ENCODE data around the gene TRAF1.
"Not testable (repeated sequence)": the region's sequence is repeated elsewhere in the genome, so short reads cannot be mapped to it uniquely, and the experiment has no call there.

Gene TRAF1

DNA sequence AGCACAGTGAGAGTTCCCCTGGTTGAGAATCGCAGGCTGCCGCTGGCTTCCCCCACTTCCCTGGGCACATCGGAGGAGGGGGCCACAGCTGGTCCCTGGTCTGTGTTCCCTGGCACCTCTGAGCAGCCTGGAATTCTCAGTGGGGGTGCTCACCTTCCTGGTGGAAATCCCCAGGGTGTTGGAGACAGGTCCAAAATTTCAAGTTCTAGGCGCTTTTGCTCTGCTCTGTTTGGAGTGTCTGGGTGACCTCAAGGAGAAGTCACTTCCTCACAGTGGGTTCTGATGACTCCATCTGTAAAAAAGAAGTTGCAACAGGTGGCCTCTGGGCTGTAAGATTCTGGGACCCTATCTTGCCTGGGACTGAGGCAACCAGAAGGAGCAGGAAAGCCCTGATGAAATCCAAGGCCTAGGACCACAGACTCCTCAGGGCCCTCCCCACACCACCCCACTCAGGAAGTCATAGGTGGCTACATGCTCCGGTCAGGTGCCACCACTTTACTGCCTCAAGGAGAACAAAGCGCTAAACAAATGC lies at the start of gene TRAF1:
Gene TRAF1, minus strand, starts transcription at position 400 of the 532 bp plus-strand sequence. CDS start 721 bp downstream, outside the sequence.
- in situ Hi-C loops (cut with HindIII; ENCODE audit: low sequenced_read_pairs) = no loop called here

- in situ Hi-C loops (cut with HindIII; ENCODE audit: low sequenced_read_pairs) = no loop called here
Measured at GRCh38 chr9:120974921-120975320, 48.3 kb upstream of the TRAF1 start.

GRCh38 chr9:120974181-120974580 lies 47.6 kb upstream of the TRAF1 start:
- in situ Hi-C loops (cut with HindIII; ENCODE audit: low sequenced_read_pairs) = no loop called here

DNA sequence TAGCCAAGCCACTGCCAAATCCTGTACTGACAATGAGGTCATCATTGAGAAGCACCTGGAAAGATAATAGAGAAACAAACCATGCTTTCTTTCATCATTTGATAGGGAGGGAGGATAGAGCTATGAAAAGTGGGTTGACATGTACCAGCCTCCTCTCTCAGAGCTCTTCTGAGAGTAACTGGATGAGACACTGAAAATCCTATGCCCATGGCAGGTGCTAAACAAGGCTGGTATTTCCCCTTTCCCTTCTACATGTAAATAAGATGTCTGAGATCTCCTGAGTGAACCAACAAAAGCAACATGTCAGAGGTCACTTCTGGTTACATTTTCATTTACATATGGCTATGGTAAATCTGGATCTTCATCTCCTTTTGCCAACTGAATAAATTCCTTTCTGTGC lies 45.3 kb upstream of the TRAF1 start:
- in situ Hi-C loops (cut with HindIII; ENCODE audit: low sequenced_read_pairs) = no loop called here

- in situ Hi-C loops (cut with HindIII; ENCODE audit: low sequenced_read_pairs) = not testable (repeated sequence)
Measured at GRCh38 chr9:120971471-120971870, 44.9 kb upstream of the TRAF1 start.

DNA sequence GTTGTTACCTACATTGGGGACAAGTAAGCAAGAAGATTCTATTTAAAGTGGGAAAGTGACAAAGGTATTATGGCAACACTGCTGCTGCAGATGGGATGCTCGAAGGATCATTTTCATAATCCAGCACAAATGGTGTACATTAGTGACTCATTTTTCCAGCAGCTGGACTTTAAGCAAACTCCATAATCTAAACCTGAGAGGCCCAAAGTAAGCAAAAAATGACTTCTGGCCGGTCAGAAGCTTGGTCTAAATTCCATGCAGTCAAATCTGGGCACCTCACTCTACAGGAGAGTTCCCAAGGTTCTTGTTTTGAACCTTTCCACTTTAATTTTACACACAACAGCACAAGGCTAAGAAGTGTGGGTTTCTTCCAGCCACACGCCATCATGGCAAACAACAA lies 43.6 kb upstream of the TRAF1 start:
- in situ Hi-C loops (cut with HindIII; ENCODE audit: low sequenced_read_pairs) = no loop called here

- in situ Hi-C loops (cut with HindIII; ENCODE audit: low sequenced_read_pairs) = no loop called here
Measured at GRCh38 chr9:120966013-120966369, 39.4 kb upstream of the TRAF1 start.

DNA sequence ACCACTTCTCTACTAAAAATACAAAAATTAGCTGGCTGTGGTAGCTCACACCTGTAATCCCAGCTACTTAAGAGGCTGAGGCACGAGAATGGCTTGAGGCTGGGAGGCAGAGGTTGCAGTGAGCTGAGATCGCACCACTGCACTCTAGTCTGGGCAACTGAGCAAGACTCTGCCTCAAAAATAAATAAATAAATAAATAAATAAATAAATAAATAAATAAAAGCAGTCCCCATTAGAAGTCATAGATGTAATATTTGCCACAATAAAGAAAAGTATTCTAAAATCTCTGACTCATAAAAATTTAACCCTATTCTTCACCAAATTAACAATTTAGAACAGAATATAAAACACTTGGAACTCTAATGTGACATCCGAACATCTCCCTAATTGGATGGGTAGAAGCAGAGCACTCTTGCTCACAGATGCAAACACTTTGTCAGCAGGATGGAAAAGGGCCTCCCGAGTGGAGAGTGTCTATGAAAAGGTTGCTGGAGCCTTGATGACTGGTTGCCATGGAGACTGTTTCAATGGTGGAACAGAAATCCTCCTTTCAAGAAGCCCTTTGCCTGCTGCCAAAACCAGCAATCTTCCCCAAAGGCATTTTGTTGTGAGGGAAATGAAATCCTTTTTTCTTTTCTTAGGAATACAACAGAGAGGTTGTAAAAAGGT lies 38.9 kb upstream of the TRAF1 start:
- in situ Hi-C loops (cut with HindIII; ENCODE audit: low sequenced_read_pairs) = no loop called here

- in situ Hi-C loops (cut with HindIII; ENCODE audit: low sequenced_read_pairs) = no loop called here
Measured at GRCh38 chr9:120961936-120962335, 35.3 kb upstream of the TRAF1 start.

- in situ Hi-C loops (cut with HindIII; ENCODE audit: low sequenced_read_pairs) = no loop called here
Measured at GRCh38 chr9:120960001-120960400, 33.4 kb upstream of the TRAF1 start.

- in situ Hi-C loops (cut with HindIII; ENCODE audit: low sequenced_read_pairs) = no loop called here
Measured at GRCh38 chr9:120956862-120957261, 30.3 kb upstream of the TRAF1 start.

DNA sequence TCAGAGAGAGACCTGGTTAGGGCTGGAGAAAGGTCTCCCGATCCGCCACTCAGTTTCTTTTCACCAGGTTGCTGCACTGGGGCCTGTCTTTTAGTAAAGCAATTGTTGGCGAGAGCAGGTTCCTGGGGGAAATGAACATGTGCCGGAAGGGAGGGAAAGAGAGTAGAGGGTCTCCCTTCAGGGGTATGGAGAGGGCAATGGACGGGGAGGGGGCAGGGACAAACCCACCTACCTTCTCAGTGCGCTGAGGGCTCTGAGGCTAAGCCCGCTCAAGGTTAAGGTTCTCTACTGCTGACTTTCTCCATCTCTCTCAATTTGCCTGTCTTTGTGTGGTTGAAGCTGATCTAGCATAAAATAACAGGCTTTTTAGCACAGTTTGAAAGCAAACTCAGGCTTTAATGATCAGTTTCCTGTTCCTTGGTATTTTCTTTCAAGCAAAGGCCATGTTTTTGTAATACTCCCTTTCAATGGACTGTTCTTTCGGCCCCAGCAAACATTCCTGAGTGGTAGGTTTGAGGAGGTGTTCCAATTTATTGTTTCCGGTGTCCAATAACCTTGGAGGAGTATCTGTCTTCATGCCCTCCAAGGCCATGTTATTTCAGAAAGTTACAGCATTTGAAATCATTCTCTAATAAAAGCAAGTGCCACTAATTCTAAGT lies 25.5 kb upstream of the TRAF1 start:
- in situ Hi-C loops (cut with HindIII; ENCODE audit: low sequenced_read_pairs) = no loop called here

- in situ Hi-C loops (cut with HindIII; ENCODE audit: low sequenced_read_pairs) = no loop called here
Measured at GRCh38 chr9:120950421-120951388, 24.1 kb upstream of the TRAF1 start.

- in situ Hi-C loops (cut with HindIII; ENCODE audit: low sequenced_read_pairs) = no loop called here
Measured at GRCh38 chr9:120949290-120949689, 22.7 kb upstream of the TRAF1 start.

GRCh38 chr9:120948824-120949223 lies 22.2 kb upstream of the TRAF1 start:
- in situ Hi-C loops (cut with HindIII; ENCODE audit: low sequenced_read_pairs) = no loop called here

- in situ Hi-C loops (cut with HindIII; ENCODE audit: low sequenced_read_pairs) = no loop called here
Measured at GRCh38 chr9:120947222-120947621, 20.6 kb upstream of the TRAF1 start.

DNA sequence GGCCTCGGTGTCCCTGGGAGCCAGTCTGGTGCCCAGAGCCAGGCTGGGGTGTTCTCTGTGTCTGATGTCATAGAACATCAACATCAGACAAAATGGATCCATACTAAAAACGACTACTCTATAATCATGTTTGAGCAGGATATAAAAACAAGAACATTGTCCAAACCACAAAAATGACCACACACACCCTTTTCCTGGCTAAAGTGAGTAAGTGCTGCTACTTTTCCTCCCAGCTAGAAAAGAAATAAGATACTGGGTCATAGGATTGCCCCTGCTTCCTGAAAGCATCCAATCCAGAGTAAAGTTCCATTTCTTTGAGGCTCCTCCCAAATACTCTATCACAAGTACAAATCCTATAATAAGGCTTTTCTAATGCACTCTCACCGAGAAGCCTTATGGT lies 19.7 kb upstream of the TRAF1 start:
- in situ Hi-C loops (cut with HindIII; ENCODE audit: low sequenced_read_pairs) = no loop called here

- in situ Hi-C loops (cut with HindIII; ENCODE audit: low sequenced_read_pairs) = no loop called here
Measured at GRCh38 chr9:120944948-120945347, 18.4 kb upstream of the TRAF1 start.

DNA sequence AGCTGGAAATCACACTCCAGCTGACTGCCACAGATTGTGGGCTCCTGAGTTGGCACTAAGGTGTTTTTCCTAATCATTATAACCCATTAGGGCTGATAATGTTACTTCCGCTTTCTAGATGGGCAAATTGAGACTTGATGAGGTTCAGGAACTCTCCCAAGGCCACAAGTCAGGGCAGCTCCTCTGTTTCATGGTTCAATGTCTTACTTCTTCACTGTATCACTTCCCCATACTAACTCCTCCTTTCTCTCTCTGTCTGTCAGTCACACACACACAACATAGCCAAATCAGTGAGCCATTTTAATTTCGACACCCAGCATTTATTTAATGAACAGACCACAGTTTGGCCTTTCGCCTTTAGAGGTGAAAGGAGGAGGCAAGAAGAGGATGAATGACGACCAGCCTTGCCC lies 17.8 kb upstream of the TRAF1 start:
- in situ Hi-C loops (cut with HindIII; ENCODE audit: low sequenced_read_pairs) = no loop called here

DNA sequence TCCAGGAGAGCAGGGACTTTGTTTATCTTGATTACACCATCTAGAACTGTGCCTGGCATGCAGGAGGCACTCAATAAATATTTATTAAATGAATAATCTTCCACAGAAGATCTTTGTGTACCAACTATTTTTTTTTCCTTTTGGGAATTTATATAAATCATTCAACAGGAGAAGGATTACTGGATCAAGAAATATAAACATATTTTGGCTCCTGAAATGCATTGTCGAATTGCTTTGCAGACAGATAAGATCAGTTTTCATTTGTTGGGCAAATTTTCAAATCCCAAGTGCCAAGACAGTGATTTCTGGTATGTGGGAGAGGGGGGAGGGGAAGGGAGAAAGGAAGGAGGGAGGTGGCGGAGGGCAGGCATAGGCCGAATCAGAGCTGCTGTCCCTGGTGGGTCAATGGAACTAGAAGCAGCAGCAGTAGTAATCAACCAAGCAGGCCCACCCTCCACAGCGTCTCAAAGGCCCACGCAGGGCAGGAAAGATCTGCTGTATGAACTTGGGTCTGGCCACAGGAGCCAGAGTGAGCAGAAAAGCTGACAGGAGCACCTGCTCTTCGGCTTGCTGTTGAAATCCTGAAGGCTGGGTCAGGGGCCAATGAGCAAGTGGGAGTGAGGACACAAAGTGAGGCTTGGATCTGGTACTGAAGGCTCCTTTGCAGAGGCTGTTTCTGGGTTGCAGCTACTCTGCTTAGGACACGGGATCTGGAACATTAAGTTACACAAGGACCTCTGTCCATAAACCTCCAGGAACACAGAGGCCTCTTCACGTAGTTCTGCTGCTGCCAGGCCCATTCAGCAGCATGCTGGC lies 15.8 kb upstream of the TRAF1 start:
- in situ Hi-C loops (cut with HindIII; ENCODE audit: low sequenced_read_pairs) = no loop called here
